Esophagus muscularis mucosa (tissue), 3 donors: ENCODE data around the gene FBXW4.

Source experiments
- CTCF ChIP-seq, 3 experiments: fragments of 200-600 bp in 2 of 3; fragments of 450-650 bp in 1 of 3; sonication (generic) in 2 of 3; IDR thresholded peaks; one replicate each; pipeline ENCODE4 v1.5.1; 2017 to 2019; ENCODE audit warnings: antibody characterized with exemption in 3 of 3, mild to moderate bottlenecking in 2 of 3, moderate library complexity in 1 of 3
- POLR2A ChIP-seq: fragments of 450-650 bp; IDR thresholded peaks from one replicate; pipeline ENCODE4 v1.6.1; 2017; ENCODE audit warnings: antibody characterized with exemption, moderate library complexity, mild to moderate bottlenecking, low read depth
- POLR2AphosphoS5 ChIP-seq, 2 donors: sonication (generic); formaldehyde crosslinking; IDR thresholded peaks; one replicate each; pipeline ENCODE4 v1.6.1; 2017; ENCODE audit warnings: antibody characterized with exemption in 2 of 2

DNA sequence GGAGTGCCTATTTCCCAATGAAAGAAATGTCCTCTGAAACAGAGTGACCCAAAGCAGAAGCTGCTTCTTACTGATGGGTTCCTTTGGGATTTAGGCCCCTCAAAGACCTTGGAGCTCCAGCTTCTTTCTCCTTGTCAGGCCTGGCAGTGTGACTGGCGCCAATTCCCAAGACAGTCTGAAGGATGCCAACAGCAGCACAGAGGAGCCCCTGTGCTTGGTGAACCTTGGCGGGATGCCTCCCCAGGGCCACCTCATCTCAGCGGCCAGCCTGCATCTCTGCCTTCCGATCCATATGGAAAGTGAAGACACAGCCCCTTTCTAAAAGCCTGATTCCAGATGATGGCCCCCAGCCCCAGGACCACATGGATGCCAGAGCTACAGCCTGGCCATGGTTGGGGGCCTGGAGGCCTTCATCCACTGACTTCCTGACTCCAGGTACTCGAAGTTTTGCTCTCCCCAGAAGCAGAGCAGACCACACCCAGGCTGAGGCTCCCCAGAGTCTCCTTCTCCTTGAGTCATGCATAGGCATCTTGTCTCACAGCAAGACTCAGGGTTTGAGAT lies 45.4 kb downstream of the FBXW4 start:
- no peak for TF ChIP-seq CTCF (IDR thresholded peaks at IDR 0.05)
- TF ChIP-seq POLR2A, result no peak
- no peak for TF ChIP-seq POLR2AphosphoS5 (IDR thresholded peaks at IDR 0.05)
